Activated B cell treated with CpG ODN at 0.5 μM for 24 hours (primary cell): ENCODE measurements around the gene CAPN1. TPM values are rescaled to one million over a fixed set of nuclear protein-coding genes. Genes with fewer than 3 reads are reported as not detected.
"Not testable (repeated sequence)": the region's sequence is repeated elsewhere in the genome, so short reads cannot be mapped to it uniquely, and the experiment has no call there.

Experiments used
- ATAC-seq: fragments of 200-7000 bp; cut with Tn5 transposase; one replicate; pipeline ENCODE4 v1.10.0; 2021; ENCODE audit warnings: low read depth, mild to moderate bottlenecking, moderate library complexity
- CTCF ChIA-PET: fragments of 350-600 bp; sonication (Branson Sonifier 250); formaldehyde crosslinking; loops from one replicate; lab custom pipeline; 2021; ENCODE audit warnings: antibody characterized with exemption; lab: Charles Lee
- POLR2A ChIA-PET: fragments of 350-600 bp; sonication (Branson Sonifier 250); formaldehyde crosslinking; loops from one replicate; lab custom pipeline; 2021; ENCODE audit warnings: antibody characterized with exemption; lab: Charles Lee
- DNase-seq: peaks from one replicate; pipeline ENCODE4 v3.0.0; 2022
- H3K27ac Mint-ChIP-seq: one replicate; pipeline ENCODE4 v1.8.0; 2020; ENCODE audit warnings: mixed read lengths
- H3K27me3 Mint-ChIP-seq: one replicate; pipeline ENCODE4 v1.8.0; 2021; ENCODE audit warnings: mixed read lengths
- H3K36me3 Mint-ChIP-seq: one replicate; pipeline ENCODE4 v1.8.0; 2021; ENCODE audit warnings: low read depth, mixed read lengths
- H3K4me1 Mint-ChIP-seq: one replicate; pipeline ENCODE4 v1.8.0; 2021; ENCODE audit warnings: mixed read lengths
- H3K4me3 Mint-ChIP-seq: one replicate; pipeline ENCODE4 v1.8.0; 2020; ENCODE audit warnings: mild to moderate bottlenecking, mixed read lengths
- H3K9me3 Mint-ChIP-seq: one replicate; pipeline ENCODE4 v1.8.0; 2020; ENCODE audit warnings: mixed read lengths
- CTCF ChIP-seq: fragments of 200-600 bp; IDR thresholded peaks from one replicate; pipeline ENCODE4 v1.8.0; 2022; ENCODE audit warnings: antibody characterized with exemption, mild to moderate bottlenecking
- intact Hi-C: fragments of 100-400 bp; cut with micrococcal nuclease; formaldehyde crosslinking; loops from one replicate; pipeline ENCODE4 v1.15.1; 2024
- total RNA-seq: library from RNA; stranded (reverse); gene quantifications from 2 replicates; pipeline ENCODE4 v1.2.3, GENCODE V29; 2022

Gene CAPN1
- total RNA-seq, 1 donor from 2014 or later = 260 TPM

- Mint-ChIP-seq H3K27ac (no peak overlapping the region), H3K4me3 (peak overlapping the region; percentile 83), H3K36me3 (no peaks in the 10 kb centered on the region), H3K9me3 (no peaks in the 10 kb centered on the region), H3K4me1 (peaks cover 17% of the 10 kb centered on the region), H3K27me3 (no peaks in the 10 kb centered on the region)
- DNase-seq (no peak), ATAC-seq (no peak)
- intact Hi-C loops = no loop called here
- no peak for TF ChIP-seq CTCF
- CTCF ChIA-PET = interaction anchor here (1.1 to 4.2 kb wide), 13 partner anchors 14 to 284 kb away, joined by 3 to 45 read pairs (median 5); partner anchors contain the start of genes CAPN1, CDC42EP2, DPF2 and POLA2
- POLR2A ChIA-PET = interaction anchor here (0.5 to 1.8 kb wide), 9 partner anchors 36 to 471 kb away, joined by 3 to 9 read pairs (median 5); partner anchors contain the start of gene POLA2
Observed at GRCh38 chr11:65226103-65226442, 44.3 kb downstream of the CAPN1 start.

GRCh38 chr11:65227879-65228278 lies 46.2 kb downstream of the CAPN1 start:
- Mint-ChIP-seq H3K4me1 (peaks cover 17% of the 10 kb centered on the region), H3K27ac (no peak overlapping the region), H3K36me3 (no peaks in the 10 kb centered on the region), H3K9me3 (no peaks in the 10 kb centered on the region), H3K27me3 (no peaks in the 10 kb centered on the region), H3K4me3 (no peak overlapping the region)
- ATAC-seq (no peak), DNase-seq (no peak)
- ChIA-PET CTCF (interaction anchor here (0.7 to 3.5 kb wide), 2 partner anchors 37 to 88 kb away, joined by 3 to 45 read pairs; partner anchors contain the start of gene CDC42EP2), POLR2A (no interaction called here)
- intact Hi-C loops = no loop called here
- no peak for TF ChIP-seq CTCF

- ATAC-seq (no peak), DNase-seq (no peak)
- no peaks in the 10 kb centered on the region for H3K9me3 Mint-ChIP-seq
- CTCF ChIA-PET = no interaction called here
- no peak overlapping the region for H3K4me3 Mint-ChIP-seq
- H3K27me3 Mint-ChIP-seq = no peaks in the 10 kb centered on the region
- H3K4me1 Mint-ChIP-seq = no peaks in the 10 kb centered on the region
- POLR2A ChIA-PET = no interaction called here
- TF ChIP-seq CTCF = no peak
- intact Hi-C loops = no loop called here
- no peaks in the 10 kb centered on the region for H3K36me3 Mint-ChIP-seq
- H3K27ac Mint-ChIP-seq = no peak overlapping the region
Observed at GRCh38 chr11:65236194-65237059, 54.7 kb downstream of the CAPN1 start.

- DNase-seq, intact Hi-C loops, ATAC-seq, H3K27me3 Mint-ChIP-seq, POLR2A ChIA-PET, CTCF ChIA-PET, H3K27ac Mint-ChIP-seq, H3K36me3 Mint-ChIP-seq, H3K4me3 Mint-ChIP-seq, H3K4me1 Mint-ChIP-seq, H3K9me3 Mint-ChIP-seq: not testable (repeated sequence)
Observed at GRCh38 chr11:65238302-65238701, 56.6 kb downstream of the CAPN1 start.

GRCh38 chr11:65241134-65241533 lies 59.4 kb downstream of the CAPN1 start:
- POLR2A ChIA-PET = no interaction called here
- no peak for TF ChIP-seq CTCF
- Mint-ChIP-seq H3K4me3 (no peak overlapping the region), H3K4me1 (no peaks in the 10 kb centered on the region), H3K27ac (no peak overlapping the region), H3K9me3 (peaks cover 8% of the 10 kb centered on the region), H3K36me3 (no peaks in the 10 kb centered on the region), H3K27me3 (no peaks in the 10 kb centered on the region)
- CTCF ChIA-PET = no interaction called here
- ATAC-seq (no peak), DNase-seq (no peak)
- intact Hi-C loops = no loop called here
